IPS-15b (cell line): Measurements from ENCODE around the gene KLHL5.
"Not testable (repeated sequence)": the region's sequence is repeated elsewhere in the genome, so short reads cannot be mapped to it uniquely, and the experiment has no call there.

Experiments
- H3K27me3 ChIP-seq: one replicate; pipeline ENCODE4 v1.6.1; 2013; ENCODE audit warnings: low read length; ENCODE audit not compliant: control insufficient read depth, insufficient read depth
- H3K36me3 ChIP-seq: one replicate; pipeline ENCODE4 v1.6.1; 2013; ENCODE audit warnings: low read length; ENCODE audit not compliant: control insufficient read depth, insufficient read depth
- H3K4me1 ChIP-seq: one replicate; pipeline ENCODE4 v1.6.1; 2013; ENCODE audit warnings: mild to moderate bottlenecking, low read length; ENCODE audit not compliant: control insufficient read depth, insufficient read depth
- H3K4me3 ChIP-seq: one replicate; pipeline ENCODE4 v1.5.1; 2013; ENCODE audit warnings: low read depth, low read length
- H3K9ac ChIP-seq: one replicate; pipeline ENCODE4 v1.6.1; 2013; ENCODE audit warnings: low read depth, mild to moderate bottlenecking, low read length
- H3K9me3 ChIP-seq: one replicate; pipeline ENCODE4 v1.6.1; 2013; ENCODE audit warnings: mild to moderate bottlenecking, low read length; ENCODE audit not compliant: control insufficient read depth, insufficient read depth

The KLHL5 gene

GRCh38 chr4:39031590-39032020 is 30.4 kb upstream of the KLHL5 start:
- not testable (repeated sequence) for H3K9ac ChIP-seq, H3K36me3 ChIP-seq, H3K9me3 ChIP-seq, H3K27me3 ChIP-seq, H3K4me3 ChIP-seq, H3K4me1 ChIP-seq

DNA sequence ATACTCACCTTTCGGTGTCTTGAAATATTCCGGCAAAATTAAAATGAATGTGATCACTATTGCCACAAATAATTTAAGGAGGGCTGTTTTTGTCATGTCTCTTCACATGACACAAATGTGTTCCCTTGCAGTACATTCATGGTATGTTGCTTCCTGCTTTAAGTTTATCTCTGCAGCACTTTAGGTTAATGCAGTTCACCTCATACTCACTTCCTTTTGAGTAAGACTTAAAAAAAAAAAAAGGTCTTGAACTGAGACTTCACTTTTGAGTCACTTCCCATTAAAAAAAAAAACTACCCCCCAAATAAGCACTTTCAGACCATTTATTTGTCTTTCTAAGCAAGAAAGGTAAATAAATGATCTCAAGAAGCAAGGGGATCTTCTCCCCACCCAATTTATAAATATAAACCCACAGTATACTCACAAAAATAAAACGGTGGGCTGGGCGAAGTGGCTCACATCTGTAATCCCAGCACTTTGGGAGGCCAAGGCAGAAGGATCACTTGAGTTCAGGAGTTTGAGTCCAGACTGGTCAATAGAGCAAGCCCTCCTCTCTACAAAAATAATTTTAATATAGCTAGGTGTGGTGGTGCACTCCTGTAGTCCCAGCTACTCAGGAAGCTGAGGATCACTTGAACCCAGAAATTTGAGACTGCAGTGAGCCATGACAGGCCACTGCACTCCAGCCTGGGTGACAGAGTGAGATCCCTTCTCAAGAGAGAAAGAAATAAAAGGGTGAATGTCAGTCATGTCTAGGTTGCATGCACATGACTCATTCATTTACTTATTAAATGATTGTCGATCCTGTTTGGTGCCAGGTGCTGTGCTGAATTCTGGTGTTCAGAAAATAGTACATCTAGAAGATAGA is 29.6 kb upstream of the KLHL5 start, which contains the start of gene TMEM156:
TSS of gene TMEM156 (minus strand) at position 192 of the 868 bp plus-strand sequence. CDS start at position 96, 96 bp downstream.
- H3K36me3 ChIP-seq = no peaks in the 10 kb centered on the region
- no peaks in the 10 kb centered on the region for H3K27me3 ChIP-seq
- H3K9me3 ChIP-seq = no peaks in the 10 kb centered on the region
- H3K9ac ChIP-seq = no peak within 1 kb of the TSS
- H3K4me3 ChIP-seq = no peak within 1 kb of the TSS
- H3K4me1 ChIP-seq = no peaks in the 10 kb centered on the region

- Histone ChIP-seq H3K9me3 (no peaks in the 10 kb centered on the region), H3K9ac (no peak overlapping the region), H3K4me3 (no peak overlapping the region), H3K36me3 (no peaks in the 10 kb centered on the region), H3K27me3 (no peaks in the 10 kb centered on the region), H3K4me1 (no peaks in the 10 kb centered on the region)
Measured at GRCh38 chr4:39036172-39036571, 25.9 kb upstream of the KLHL5 start.

- Histone ChIP-seq H3K4me3 (no peak overlapping the region), H3K4me1 (no peaks in the 10 kb centered on the region), H3K27me3 (no peaks in the 10 kb centered on the region), H3K36me3 (no peaks in the 10 kb centered on the region), H3K9me3 (no peaks in the 10 kb centered on the region), H3K9ac (no peak overlapping the region)
Measured at GRCh38 chr4:39037491-39037825, 24.6 kb upstream of the KLHL5 start.

- H3K27me3 ChIP-seq = no peaks in the 10 kb centered on the region
- no peaks in the 10 kb centered on the region for H3K9me3 ChIP-seq
- no peaks in the 10 kb centered on the region for H3K4me1 ChIP-seq
- H3K9ac ChIP-seq = no peak overlapping the region
- no peaks in the 10 kb centered on the region for H3K36me3 ChIP-seq
- H3K4me3 ChIP-seq = no peak overlapping the region
Measured at GRCh38 chr4:39037941-39038340, 24.1 kb upstream of the KLHL5 start.

DNA sequence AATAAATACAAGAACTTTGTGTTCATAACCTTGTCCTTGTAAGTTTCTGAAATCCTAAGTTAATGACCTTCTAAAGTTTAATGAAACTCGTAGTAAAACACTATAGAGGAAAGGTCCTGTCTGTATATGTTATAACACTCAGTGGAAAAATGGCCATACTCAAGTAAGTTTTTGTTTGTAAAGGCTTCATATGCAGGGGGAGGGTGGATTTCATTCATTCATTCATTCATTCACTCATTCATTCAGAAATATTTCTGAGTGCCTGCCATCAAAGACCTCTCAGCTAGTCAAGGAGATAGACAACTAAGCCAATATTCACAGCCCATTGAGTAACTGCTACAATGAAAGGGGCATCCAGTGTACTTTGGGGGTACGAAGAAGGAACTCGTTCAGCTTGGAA is 22.9 kb upstream of the KLHL5 start:
- Histone ChIP-seq H3K36me3 (no peaks in the 10 kb centered on the region), H3K4me1 (peaks cover 5% of the 10 kb centered on the region), H3K27me3 (no peaks in the 10 kb centered on the region), H3K9me3 (no peaks in the 10 kb centered on the region), H3K9ac (no peak overlapping the region), H3K4me3 (no peak overlapping the region)

DNA sequence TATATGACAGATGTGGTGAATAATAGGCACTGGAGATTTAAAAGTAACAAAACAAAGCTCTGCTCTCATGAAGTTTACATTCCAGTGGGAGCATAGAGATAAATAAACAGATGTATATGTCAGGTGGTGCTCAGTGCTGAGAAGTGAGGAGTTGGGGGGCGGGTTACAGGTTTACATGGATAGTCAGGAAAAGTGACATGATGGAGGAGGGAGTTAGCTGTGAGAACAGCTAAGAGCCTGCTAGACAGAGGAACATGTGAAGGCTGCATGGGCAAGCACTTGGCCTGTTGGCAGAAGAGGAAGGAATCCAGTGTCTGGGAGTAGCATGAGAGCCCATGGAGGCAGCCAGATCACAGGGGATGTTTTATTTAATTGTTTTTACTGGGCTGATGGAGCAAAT is 19.7 kb upstream of the KLHL5 start:
- H3K4me3 ChIP-seq = no peak overlapping the region
- H3K9me3 ChIP-seq = no peaks in the 10 kb centered on the region
- H3K9ac ChIP-seq = no peak overlapping the region
- peaks cover 5% of the 10 kb centered on the region for H3K4me1 ChIP-seq
- no peaks in the 10 kb centered on the region for H3K36me3 ChIP-seq
- H3K27me3 ChIP-seq = no peaks in the 10 kb centered on the region

- peaks cover 5% of the 10 kb centered on the region for H3K4me1 ChIP-seq
Measured at GRCh38 chr4:39043058-39043860, 18.8 kb upstream of the KLHL5 start.

DNA sequence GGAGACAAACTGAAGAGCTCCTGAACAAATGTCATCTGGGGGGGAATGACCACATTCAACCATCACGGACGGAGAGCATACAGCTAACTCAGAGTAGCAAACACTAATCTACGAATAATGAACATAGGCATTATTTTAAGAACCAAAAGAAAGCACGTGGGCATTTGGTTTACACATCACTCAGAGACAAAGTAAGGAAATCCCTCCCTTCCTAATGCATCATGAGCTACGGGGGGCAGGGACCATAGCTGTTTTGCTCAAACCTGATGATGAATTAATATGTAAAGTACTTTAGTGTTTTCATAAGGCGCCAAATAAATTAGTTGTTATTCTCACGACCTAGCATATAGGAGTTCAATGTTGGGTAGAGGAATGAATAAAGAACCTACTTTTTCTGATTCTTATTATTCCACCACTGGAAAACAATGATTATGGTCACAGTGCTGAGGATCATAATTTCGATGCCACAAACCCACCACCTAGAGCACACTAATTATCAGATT is 18.1 kb upstream of the KLHL5 start:
- Histone ChIP-seq H3K9ac (no peak overlapping the region), H3K36me3 (no peaks in the 10 kb centered on the region), H3K4me1 (peaks cover 5% of the 10 kb centered on the region), H3K27me3 (no peaks in the 10 kb centered on the region), H3K4me3 (peak overlapping the region; percentile 43), H3K9me3 (no peaks in the 10 kb centered on the region)

More at GRCh38 chr4:39043058-39043860, 18.8 kb upstream of the KLHL5 start:
- Histone ChIP-seq H3K9ac (no peak overlapping the region), H3K9me3 (no peaks in the 10 kb centered on the region), H3K4me3 (no peak overlapping the region), H3K27me3 (no peaks in the 10 kb centered on the region), H3K36me3 (no peaks in the 10 kb centered on the region)

- Histone ChIP-seq H3K4me3 (peak overlapping the region; percentile 43), H3K9ac (no peak overlapping the region), H3K9me3 (no peaks in the 10 kb centered on the region), H3K27me3 (no peaks in the 10 kb centered on the region), H3K4me1 (peaks cover 5% of the 10 kb centered on the region), H3K36me3 (no peaks in the 10 kb centered on the region)
Measured at GRCh38 chr4:39044364-39044955, 17.6 kb upstream of the KLHL5 start.

DNA sequence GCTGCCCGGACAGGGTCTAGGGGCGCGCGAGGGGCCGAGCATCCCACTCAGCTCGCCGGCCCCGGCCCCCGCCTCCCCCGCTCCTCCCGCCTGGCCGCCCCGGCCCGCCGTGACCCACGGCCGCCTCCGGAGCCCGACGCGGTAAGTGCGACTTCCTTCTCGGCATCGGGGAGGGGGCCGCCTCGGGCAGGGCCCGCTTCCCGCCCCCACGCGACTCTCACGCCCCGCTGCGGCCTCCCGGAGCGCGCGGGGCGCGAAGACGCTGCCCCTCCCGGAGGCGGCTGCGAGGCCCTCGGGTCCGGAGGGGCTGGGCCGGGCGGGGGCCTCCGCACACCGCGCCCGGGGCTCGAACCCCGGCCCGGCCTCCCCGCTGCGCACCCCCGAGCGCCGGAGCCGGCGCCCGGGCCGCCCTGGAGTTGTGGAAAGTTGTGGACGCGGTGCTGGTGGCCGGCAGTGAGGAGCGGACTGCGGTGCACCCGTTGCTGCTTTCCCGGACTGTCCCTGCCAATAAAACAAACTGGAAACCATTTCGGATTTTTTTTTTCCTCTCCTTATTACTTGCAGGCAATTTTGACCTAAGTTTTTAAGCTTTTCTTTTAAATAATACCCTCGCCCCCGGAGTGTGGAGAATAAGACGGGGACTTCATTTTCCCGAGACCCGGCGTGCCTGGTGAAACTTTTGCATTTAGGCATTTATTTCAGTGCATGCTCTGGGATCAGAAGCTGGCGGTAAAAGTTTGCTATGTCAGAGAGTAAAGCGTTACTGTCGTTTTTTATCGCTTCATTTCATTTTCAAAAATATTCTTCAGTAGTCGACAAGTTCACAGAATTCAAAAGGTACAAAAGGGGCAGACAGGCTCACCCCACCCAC is 16.8 kb upstream of the KLHL5 start:
- peaks cover 5% of the 10 kb centered on the region for H3K4me1 ChIP-seq

More for the DNA sequence above, 16.8 kb upstream of the KLHL5 start:
- Histone ChIP-seq H3K4me3 (peak overlapping the region; percentile 60), H3K9me3 (no peaks in the 10 kb centered on the region), H3K9ac (peak overlapping the region; percentile 27), H3K36me3 (no peaks in the 10 kb centered on the region), H3K27me3 (no peaks in the 10 kb centered on the region)
